ENCODE data around the gene GCNT4.

The GCNT4 gene

GRCh38 chr5:75020016-75020656 is 32.2 kb downstream of the GCNT4 start:
- FAIRE-seq: no peak
- no peak for DNase-seq (ENCODE audit: extremely low spot score, insufficient read length, low read depth)

DNA sequence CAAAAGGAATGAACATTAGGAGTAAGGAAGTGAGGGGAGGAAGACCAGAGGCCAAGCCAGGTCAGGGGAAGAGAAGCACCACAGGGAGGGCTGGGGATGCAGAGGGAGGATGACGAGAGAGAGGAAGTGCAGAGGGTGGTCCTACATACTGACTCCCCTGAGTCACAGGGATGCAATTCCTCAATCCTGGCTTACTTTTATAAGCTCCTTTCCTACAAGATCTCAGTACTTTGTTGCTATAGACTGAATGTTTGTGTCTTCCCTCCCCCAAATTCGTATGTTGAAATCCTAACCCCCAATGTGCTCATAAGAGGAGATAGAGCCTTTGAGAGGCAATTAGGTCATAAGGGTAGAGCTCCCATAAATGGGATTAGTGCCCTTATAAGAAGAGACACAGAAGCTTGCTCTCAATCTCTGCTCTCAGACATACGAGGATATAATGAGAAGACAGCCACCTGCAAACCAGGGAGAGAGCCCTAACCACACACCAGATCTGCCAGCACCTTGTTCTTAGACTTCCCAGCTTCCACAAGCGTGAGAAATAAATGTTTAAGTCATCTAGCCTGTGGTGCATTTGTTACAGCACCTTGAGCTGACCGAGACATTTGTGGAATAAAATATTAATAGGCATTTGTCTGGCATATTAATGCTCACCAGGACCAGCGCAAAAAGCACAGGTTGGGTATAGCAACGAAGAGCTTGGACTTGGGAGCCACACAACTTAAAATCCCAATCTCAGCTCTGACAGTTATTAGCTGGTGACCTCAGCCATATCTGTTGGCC is 33.4 kb downstream of the GCNT4 start:
- FAIRE-seq (peak; percentile 15), DNase-seq (ENCODE audit: extremely low spot score, insufficient read length, low read depth) (no peak)

- DNase-seq (ENCODE audit: extremely low spot score, insufficient read length, low read depth): no peak
- FAIRE-seq: no peak
These were observed 34.4 kb downstream of the GCNT4 start for GRCh38 chr5:75017971-75018370.

GRCh38 chr5:75016896-75017295 is 35.5 kb downstream of the GCNT4 start:
- DNase-seq (ENCODE audit: extremely low spot score, insufficient read length, low read depth): no peak
- FAIRE-seq: no peak

- DNase-seq (ENCODE audit: extremely low spot score, insufficient read length, low read depth): no peak
- FAIRE-seq: no peak
These were observed 39.6 kb downstream of the GCNT4 start for GRCh38 chr5:75012748-75013147.

- DNase-seq (ENCODE audit: extremely low spot score, insufficient read length, low read depth) (no peak), FAIRE-seq (no peak)
These were observed 41.5 kb downstream of the GCNT4 start for GRCh38 chr5:75010838-75011237.

GRCh38 chr5:75009556-75010345 is 42.6 kb downstream of the GCNT4 start:
- DNase-seq (ENCODE audit: extremely low spot score, insufficient read length, low read depth) (no peak), FAIRE-seq (no peak)

GRCh38 chr5:75006865-75007822 is 45.2 kb downstream of the GCNT4 start:
- DNase-seq (ENCODE audit: extremely low spot score, insufficient read length, low read depth) (no peak), FAIRE-seq (no peak)

- no peak for FAIRE-seq
These were observed 46.8 kb downstream of the GCNT4 start for GRCh38 chr5:75005561-75005960.

More at GRCh38 chr5:75005561-75005960, 46.8 kb downstream of the GCNT4 start:
- no peak for DNase-seq (ENCODE audit: extremely low spot score, insufficient read length, low read depth)
